GM04504 (cell line): ENCODE results near the gene EGF.
"Not testable (repeated sequence)": the region's sequence is repeated elsewhere in the genome, so short reads cannot be mapped to it uniquely, and the experiment has no call there.

ENCODE experiments used
- DNase-seq: peaks from one replicate; pipeline ENCODE4 v3.0.0-alpha.2; 2012; ENCODE audit warnings: low read depth

The EGF gene

GRCh38 chr4:109912706-109913595, at the start of gene EGF:
Gene EGF, plus strand, starts transcription at chr4:109912883. Its CDS starts 453 bp downstream, at chr4:109913336.
- DNase-seq = no peak

GRCh38 chr4:109864134-109864533, 48.5 kb upstream of the EGF start:
- no peak for DNase-seq

DNA sequence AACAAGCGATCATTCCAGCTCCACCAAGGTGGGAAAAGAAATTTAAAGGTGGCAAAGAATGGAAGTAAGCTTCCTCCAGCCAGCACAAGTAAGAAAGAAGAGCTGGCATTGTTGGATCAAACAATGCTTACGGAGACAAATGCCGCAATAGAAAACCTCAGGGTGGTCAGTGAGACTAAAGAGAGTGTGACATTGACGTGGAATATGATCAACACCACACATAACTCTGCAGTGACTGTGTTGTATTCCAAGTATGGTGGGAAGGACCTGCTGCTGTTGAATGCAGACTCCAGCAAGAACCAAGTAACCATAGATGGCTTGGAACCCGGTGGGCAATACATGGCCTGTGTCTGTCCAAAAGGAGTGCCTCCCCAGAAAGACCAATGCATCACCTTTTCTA, 42.6 kb upstream of the EGF start:
- no peak for DNase-seq

GRCh38 chr4:109872065-109872464, 40.6 kb upstream of the EGF start:
- no peak for DNase-seq

DNA sequence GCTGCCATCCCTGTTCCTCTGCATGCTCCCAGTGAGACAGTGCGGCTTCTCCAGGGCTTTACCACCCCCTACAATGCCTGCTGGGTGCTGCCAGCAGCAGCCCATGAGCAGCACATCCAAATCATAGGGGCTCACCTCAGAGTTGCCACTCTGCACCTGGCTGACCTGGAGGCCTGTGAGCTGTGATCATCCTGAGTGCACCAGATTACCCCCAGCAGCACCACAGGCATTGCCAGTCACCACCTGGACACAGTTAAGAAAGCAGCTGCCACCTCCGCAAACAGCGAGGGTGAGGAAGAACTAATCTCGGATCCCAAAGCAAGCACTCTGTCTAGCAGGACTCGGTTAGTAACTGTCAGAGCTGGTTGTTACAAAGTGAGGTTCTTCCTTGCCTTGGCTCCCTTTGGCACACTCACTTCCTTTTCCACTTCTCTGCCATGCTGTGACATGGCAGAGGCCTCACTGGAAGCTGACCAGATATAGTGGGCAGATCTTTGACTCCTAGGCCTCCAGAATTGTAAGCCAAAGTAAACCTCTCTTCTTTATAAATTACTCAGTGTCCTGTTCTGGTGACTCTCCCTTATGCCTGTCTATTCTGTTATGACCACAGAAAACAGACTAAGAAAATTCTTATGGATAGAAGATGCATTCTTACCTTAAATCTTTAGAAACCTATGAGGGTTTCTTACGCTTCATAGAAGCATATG, 39.6 kb upstream of the EGF start:
- no peak for DNase-seq

DNA sequence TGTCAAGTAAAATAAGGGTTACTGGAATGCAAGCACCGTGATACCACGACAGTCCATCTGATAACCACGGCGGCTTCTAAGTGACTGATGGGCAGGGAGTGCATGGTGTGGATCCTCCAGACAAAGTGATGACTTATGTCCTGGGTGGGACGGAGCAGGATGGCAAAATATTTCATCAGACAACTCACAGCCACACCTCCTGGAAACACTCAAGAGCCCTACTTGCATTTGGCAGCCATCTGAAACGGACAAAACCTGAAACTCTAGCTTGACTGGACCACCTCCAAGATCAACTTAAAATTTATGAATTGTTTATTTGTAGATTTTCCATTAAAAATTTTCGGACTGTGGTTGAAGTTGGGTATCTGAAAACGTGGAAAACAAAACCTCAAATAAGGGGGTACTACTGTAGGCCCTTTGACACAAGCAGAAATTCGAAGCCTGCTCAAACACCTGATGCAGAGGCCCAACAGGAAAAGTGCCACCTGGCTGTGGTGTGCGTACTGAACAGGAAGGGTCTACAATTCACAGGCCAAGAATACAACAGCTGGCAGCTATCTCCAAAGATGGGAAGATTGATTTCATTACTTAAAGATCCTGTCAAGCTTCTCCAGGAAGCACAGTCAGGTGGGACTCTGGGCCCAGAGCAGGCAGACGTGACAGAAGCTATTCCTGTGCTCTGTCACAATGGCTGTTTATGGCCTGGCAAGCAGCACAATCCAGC, 38.7 kb upstream of the EGF start:
- peak; percentile 17 for DNase-seq

DNA sequence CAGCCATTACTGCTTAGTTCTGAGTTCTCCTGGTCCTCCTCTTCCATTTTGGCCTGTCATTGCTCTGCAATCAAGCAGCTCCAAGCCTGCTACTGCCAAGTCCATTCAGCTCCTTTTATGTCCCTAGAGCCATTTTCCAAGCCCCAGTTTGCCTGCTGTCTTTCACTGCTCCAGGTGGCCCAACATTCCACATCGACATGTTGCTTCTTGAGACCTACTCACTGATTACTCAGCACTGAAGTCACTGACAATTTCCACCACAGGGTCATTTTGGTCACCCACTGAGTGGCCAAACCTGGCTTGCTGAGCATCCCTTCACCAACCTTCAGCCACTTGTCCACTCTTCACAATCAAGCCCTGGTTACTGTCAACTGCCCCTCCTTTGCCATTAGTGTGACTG, 37.6 kb upstream of the EGF start:
- no peak for DNase-seq

DNA sequence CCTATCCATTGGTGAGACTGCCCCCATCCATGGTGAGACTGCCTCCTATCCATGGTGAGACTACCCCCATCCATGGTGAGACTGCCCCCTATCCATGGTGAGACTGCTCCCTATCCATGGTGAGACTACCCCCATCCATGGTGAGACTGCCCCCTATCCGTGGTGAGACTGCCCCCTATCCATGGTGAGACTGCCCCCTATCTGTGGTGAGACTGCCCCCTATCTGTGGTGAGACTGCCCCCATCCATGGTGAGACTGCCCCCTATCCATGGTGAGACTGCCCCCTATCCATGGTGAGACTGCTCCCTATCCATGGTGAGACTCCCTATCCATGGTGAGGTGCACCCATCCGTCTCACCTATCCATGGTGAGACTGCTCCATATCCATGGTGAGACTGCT, 37.1 kb upstream of the EGF start:
- DNase-seq = not testable (repeated sequence)

DNA sequence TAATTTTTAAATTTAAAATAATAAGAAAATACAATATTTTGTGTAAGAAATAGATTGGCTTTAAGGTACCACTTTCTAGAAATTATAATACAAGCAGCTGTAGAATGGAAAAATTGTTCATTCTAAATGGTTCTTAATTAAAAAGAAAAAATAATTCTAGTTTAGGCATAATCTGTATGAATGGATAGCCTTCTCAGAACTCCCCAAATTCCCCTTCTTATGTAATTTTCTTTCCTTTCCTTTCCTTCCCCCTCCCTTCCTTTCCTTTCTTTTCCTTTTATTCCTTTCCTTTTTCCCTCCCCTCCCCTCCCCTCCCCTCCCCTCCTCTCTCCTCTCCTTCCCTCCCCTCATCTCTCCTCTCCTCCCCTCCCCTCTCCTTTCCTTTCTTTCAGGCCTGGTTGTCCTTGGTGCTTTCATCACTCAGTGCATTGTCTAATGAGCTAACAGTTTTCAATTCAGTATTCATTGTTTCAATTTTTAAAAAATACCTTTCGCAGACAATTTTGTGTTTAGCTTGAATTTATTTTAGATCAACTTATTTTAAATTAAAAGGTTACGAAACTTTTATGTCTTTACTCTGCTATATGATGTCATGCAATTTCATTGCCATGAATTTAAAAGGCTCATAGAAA, 35.9 kb upstream of the EGF start:
- DNase-seq = no peak

DNA sequence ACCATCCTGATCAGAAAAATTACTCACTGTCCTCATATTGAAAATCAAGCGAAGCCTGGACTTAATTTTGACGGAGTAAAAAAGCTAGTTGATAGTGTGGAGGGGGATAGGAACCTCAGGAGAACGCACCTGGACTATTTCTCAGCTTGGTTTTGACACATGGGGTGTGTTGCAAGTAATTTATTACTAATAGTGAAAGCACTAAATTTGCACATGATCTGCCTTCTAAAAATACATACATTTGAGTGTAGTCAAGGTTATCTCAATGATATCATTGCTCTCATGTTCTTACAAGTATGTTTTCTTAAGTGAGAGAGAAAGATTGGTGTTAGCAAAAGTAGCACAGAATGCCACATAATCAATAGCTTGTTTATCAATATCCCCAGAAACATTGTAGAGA, 35.3 kb upstream of the EGF start:
- DNase-seq = no peak

- no peak for DNase-seq
Observed at GRCh38 chr4:109878355-109878754, 34.3 kb upstream of the EGF start.

DNA sequence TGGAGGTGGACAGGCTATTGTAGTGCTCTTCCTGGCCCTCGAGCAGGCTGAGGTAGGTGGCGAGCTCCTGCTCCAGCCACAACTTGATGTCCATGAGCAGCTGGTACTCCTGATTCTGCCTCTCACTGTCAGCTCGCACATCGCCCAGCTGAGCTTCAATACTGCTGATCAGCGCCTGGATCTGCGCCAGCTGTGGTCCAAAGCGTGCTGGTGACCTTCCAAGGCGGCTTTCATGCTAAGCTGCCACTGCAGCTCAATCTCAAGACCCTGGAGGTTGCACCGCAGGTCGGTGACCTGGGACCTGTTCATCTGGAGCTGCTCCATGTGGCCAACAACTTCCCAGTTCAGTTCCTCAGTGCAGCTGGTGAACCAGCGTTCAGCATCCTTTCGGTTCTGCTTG, 33.6 kb upstream of the EGF start:
- DNase-seq = no peak

DNA sequence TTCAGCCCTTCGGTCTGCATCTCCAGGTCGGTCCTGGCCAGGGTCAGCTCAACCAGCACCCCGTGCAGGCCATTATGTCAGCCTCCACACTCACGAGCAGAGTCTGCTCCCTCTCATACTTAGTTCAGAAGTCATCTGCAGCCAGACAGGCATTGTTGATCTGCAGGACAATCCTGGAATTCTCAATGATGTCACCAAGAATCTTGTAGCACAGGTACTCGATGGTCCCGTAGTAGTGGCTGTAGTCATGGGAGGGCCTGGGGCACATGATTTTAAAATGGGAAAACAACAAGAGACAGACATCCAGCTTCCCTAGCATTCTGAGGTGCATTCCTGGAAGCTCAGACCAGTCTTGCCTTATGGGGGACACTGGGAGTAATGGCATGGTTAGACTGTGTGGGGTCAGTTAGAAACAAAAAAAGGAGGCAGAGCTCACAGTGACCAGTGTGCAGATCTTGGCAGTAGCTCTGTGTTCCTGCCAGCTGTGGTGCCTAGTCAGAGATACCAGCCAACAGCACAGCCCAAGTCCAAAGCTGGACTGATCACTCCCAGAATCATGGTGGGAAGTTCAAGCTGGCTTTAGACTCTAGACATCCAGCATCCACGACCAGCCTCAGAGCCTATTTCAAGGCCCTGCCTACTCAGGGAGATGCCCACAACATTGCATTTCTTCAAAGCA, 32.9 kb upstream of the EGF start:
- no peak for DNase-seq

GRCh38 chr4:109886303-109886702, 26.4 kb upstream of the EGF start:
- no peak for DNase-seq

DNA sequence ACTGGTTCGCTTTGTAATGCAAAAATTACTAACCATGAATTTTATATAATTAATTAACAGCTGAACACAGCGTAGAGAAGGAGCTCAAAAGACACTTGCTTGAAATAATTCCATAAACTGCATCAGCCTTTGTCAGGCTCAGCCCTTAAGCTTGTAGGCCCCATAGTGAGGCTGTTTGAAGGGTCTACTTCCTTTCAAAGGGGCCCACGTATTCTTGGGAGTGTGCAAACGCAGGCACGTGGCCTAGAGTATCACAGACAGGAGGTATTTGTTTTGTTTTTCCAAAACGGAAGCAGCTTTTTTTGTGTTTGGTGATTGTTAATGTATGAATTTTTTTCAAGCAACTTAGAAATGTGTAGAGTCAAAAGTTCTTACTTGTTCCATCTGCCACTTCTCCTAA, 25.6 kb upstream of the EGF start:
- DNase-seq = no peak

GRCh38 chr4:109890076-109890475, 22.6 kb upstream of the EGF start:
- DNase-seq = no peak

- DNase-seq = no peak
Observed at GRCh38 chr4:109902559-109903251, 10.0 kb upstream of the EGF start.

DNA sequence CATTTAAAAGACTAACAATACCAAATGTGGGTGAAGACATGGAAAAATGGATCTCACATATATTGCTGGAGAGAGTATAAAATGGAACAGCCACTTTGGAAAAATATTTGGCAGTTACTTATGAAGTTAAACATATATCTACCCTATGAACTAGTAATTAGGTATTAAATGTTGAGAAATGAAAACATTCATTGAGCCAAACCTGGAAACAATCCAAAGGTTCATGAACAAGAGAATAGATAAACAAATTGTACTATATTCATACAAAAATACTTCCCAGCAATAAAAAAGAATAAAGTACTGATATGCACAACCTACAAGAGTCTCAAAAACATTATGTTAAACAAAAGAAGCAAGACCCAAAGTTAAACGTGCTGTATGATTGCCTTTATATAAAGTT, 4.0 kb upstream of the EGF start:
- DNase-seq = no peak

GRCh38 chr4:109910256-109910655, 2.4 kb upstream of the EGF start:
- no peak for DNase-seq

GRCh38 chr4:109913596-109914241, 1.0 kb downstream of the EGF start:
- DNase-seq = no peak

GRCh38 chr4:109914322-109914721, 1.6 kb downstream of the EGF start:
- no peak for DNase-seq
